Suprapubic skin (tissue), 4 donors: ENCODE measurements around the gene TRPV6. TPM values are rescaled to one million over a fixed set of nuclear protein-coding genes. Genes with fewer than 3 reads are reported as not detected.

ENCODE experiments used
- DNase-seq, 2 donors: peaks; one replicate each; pipeline ENCODE4 v3.0.0-alpha.2; 2019; ENCODE audit warnings: low spot score in 2 of 2
- H3K27ac ChIP-seq: fragments of 200-600 bp; sonication (generic); one replicate; pipeline ENCODE4 v1.5.1; 2019
- H3K27me3 ChIP-seq: fragments of 200-600 bp; sonication (generic); one replicate; pipeline ENCODE4 v1.5.1; 2019
- H3K36me3 ChIP-seq: fragments of 200-600 bp; sonication (generic); one replicate; pipeline ENCODE4 v1.5.1; 2019
- H3K4me1 ChIP-seq: fragments of 200-600 bp; sonication (generic); one replicate; pipeline ENCODE4 v1.5.1; 2019
- H3K4me3 ChIP-seq: fragments of 200-600 bp; sonication (generic); one replicate; pipeline ENCODE4 v1.5.1; 2019; ENCODE audit warnings: mild to moderate bottlenecking
- H3K9me3 ChIP-seq: fragments of 200-600 bp; sonication (generic); one replicate; pipeline ENCODE4 v1.5.1; 2019
- EP300 ChIP-seq: sonication (generic); formaldehyde crosslinking; IDR thresholded peaks from one replicate; pipeline ENCODE4 v1.6.1; 2017; ENCODE audit warnings: antibody characterized with exemption
- POLR2A ChIP-seq, 2 donors: fragments of 450-650 bp; IDR thresholded peaks; one replicate each; pipeline ENCODE4 v1.6.1; 2017; ENCODE audit warnings: antibody characterized with exemption in 2 of 2, mild to moderate bottlenecking in 2 of 2, moderate library complexity in 2 of 2
- POLR2AphosphoS5 ChIP-seq, 3 donors: sonication (generic); formaldehyde crosslinking; IDR thresholded peaks; one replicate each; pipeline ENCODE4 v1.6.1; 2017; ENCODE audit warnings: antibody characterized with exemption in 3 of 3
- WGBS: methylation state at CpG from one replicate; pipeline ENCODE4 v1.1.5; 2018; 5-methylcytosine and 5-hydroxymethylcytosine counted together
- total RNA-seq, 4 donors: library from RNA; depleted of rRNA; stranded (reverse); fragments of >200 nt; gene quantifications; one replicate each; pipeline ENCODE4 v1.1.0, GENCODE V29; 2016
- TF ChIP-seq, protein P1 (sequence below), 2 donors: fragments of 200-600 bp in 1 of 2; fragments of 450-650 bp in 1 of 2; sonication (generic) in 1 of 2; IDR thresholded peaks; one replicate each; pipeline ENCODE4 v1.5.1; 2016 to 2019; ENCODE audit warnings: antibody characterized with exemption in 2 of 2, mild to moderate bottlenecking in 1 of 2, moderate library complexity in 1 of 2

The TRPV6 gene
- total RNA-seq, 4 donors from 2014 or later, result 7.5 to 34.8 (median 15.0) TPM

DNA sequence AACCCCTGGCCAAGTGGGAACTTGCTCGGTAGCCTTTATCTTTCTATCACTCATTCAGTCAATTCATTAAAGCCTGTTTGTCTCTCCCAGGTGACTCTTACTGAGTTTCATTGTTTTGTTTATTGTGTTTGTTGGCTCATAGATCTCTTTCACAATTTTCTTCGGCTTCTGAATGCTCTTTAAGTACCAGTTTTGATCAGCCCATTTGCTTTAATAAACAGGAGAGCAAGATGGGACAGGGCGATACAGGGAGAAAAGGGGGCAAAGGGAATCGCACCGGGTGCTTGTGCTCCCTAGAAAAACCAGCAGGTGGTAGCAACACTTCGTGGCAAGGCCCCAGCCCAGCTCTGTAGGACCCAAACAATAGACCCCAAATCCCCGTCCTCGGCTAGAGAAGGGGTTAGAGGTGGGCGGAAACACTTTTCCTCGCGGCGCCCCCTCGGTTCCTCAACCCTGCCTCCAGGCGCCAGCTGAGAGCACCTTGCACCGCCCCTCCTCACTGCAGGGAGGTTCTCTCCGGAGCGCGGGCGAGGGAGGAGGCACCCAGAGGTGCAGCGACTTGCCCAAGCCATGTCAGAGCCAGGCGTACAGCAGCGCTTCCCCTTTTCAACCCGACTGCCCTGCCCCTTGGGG is 31.7 kb downstream of the TRPV6 start:
- peak; percentile 83 to 85 for DNase-seq
- H3K4me1 ChIP-seq, result peaks cover 38% of the 10 kb centered on the region

DNA sequence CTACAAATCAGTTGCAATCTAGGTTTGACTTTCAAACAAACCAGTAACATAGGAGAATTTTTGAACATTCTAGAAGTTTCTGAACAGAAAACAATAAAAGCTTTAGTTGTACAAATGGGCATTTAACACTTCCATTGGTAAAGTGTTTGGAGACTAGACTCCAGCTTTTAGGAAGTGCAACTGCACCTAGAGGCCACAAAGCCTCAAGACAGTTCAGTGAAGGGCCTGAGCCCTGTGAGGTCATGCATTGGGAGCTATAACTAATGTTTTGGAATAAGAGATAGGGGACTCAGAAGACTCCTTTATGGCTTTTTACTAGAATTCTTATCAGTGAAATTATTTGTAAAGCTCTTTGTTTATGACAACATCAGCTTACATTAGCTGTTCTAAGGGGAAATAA is 33.6 kb downstream of the TRPV6 start:
- H3K27me3 ChIP-seq, result no peaks in the 10 kb centered on the region
- H3K36me3 ChIP-seq, result no peaks in the 10 kb centered on the region
- H3K4me1 ChIP-seq, result peaks cover 29% of the 10 kb centered on the region
- H3K9me3 ChIP-seq, result no peaks in the 10 kb centered on the region
- no peak for DNase-seq
- no peak overlapping the region for H3K27ac ChIP-seq
- no peak for TF ChIP-seq POLR2A (IDR thresholded peaks at IDR 0.05)
- TF ChIP-seq POLR2AphosphoS5 (IDR thresholded peaks at IDR 0.05), result no peak
- TF ChIP-seq, protein P1, sequence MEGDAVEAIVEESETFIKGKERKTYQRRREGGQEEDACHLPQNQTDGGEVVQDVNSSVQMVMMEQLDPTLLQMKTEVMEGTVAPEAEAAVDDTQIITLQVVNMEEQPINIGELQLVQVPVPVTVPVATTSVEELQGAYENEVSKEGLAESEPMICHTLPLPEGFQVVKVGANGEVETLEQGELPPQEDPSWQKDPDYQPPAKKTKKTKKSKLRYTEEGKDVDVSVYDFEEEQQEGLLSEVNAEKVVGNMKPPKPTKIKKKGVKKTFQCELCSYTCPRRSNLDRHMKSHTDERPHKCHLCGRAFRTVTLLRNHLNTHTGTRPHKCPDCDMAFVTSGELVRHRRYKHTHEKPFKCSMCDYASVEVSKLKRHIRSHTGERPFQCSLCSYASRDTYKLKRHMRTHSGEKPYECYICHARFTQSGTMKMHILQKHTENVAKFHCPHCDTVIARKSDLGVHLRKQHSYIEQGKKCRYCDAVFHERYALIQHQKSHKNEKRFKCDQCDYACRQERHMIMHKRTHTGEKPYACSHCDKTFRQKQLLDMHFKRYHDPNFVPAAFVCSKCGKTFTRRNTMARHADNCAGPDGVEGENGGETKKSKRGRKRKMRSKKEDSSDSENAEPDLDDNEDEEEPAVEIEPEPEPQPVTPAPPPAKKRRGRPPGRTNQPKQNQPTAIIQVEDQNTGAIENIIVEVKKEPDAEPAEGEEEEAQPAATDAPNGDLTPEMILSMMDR (IDR thresholded peaks at IDR 0.05), result no peak
- no peak for TF ChIP-seq EP300
- no peak overlapping the region for H3K4me3 ChIP-seq

More for the DNA sequence above, 31.7 kb downstream of the TRPV6 start:
- TF ChIP-seq, protein P1 (IDR thresholded peaks at IDR 0.05), result peak; percentile 60 to 78
- no peak for TF ChIP-seq POLR2A (IDR thresholded peaks at IDR 0.05)
- no peak for TF ChIP-seq EP300
- Histone ChIP-seq H3K27me3 (no peaks in the 10 kb centered on the region), H3K4me3 (peak overlapping the region; percentile 78), H3K36me3 (no peaks in the 10 kb centered on the region), H3K27ac (peak overlapping the region; percentile 92), H3K9me3 (no peaks in the 10 kb centered on the region)
- WGBS, result under 1% methylated on average over 14 of the region's 23 CpGs

DNA sequence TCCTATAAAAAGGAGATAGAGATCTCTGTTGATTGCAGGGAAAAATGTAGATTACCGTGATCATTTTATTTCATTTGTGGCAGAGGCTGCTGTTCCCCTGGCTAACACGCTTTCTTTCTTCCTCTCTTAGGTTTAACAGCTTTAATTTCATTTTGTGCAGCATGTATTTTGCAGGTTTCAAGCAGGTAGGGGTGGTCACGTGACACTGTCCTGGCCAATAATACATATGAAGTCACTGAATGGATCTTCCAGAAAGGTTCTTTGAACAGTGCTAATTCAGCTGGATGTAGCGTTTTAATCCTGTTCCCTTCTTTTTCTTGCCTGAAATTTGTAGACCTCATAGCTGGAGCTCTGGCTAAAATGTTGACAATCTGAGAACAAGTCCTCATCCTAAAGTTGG is 34.3 kb downstream of the TRPV6 start:
- 86% methylated on average over 4 of the region's 4 CpGs for WGBS
- Histone ChIP-seq H3K27me3 (no peaks in the 10 kb centered on the region), H3K27ac (no peak overlapping the region), H3K4me3 (no peak overlapping the region), H3K9me3 (no peaks in the 10 kb centered on the region), H3K36me3 (no peaks in the 10 kb centered on the region), H3K4me1 (peaks cover 22% of the 10 kb centered on the region)
- no peak for TF ChIP-seq EP300
- no peak for DNase-seq

DNA sequence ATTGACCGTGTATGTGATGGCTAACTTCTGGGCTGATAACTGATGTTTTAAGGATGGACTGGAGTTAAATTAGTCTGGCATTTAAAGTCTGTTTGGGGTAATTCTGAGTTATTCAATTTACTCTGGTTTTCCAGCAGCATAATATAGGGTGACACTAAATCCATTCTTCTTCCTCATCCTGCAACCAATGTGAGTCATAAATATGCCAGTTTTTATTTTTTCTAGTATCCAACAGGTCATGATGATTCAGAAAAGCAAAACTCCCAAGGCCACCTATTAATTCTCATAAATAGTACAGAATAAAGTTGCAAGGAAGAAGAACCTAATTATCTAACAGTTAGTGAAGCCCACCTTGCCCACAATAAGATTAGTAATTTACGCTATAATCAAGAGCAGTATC is 38.2 kb downstream of the TRPV6 start:
- no peaks in the 10 kb centered on the region for H3K9me3 ChIP-seq
- WGBS, result 85% methylated on average over 2 of the region's 2 CpGs
- DNase-seq, result no peak
- H3K4me1 ChIP-seq, result no peaks in the 10 kb centered on the region
- no peak overlapping the region for H3K27ac ChIP-seq
- H3K36me3 ChIP-seq, result no peaks in the 10 kb centered on the region
- no peak overlapping the region for H3K4me3 ChIP-seq
- H3K27me3 ChIP-seq, result no peaks in the 10 kb centered on the region
- TF ChIP-seq POLR2AphosphoS5 (IDR thresholded peaks at IDR 0.05), result no peak
- no peak for TF ChIP-seq POLR2A (IDR thresholded peaks at IDR 0.05)
- no peak for TF ChIP-seq EP300
- TF ChIP-seq, protein P1 (IDR thresholded peaks at IDR 0.05), result no peak

DNA sequence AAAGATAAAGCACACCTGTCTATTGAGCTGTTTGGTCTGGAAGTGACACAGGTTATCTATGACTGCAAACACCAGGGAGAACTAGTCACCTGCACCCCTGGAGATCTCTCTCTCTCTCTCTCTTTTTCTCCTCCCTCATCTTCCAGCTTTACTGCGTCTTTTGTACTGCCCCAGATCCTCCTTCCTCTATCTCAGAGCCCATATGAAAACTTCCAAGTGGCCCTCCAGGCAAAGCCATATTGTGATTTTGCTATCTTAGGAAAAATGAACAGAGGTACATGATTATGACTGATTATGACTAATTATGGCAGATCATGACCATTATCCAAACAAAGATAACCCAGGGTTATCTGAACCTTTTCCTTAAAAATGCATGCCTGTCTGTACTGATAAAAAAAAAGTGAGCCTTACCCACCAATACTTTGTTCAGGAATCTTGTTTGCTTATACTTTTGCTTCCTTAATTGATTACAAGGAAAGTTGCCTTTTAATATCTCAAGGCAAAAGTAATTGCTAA is 43.2 kb downstream of the TRPV6 start:
- H3K27me3 ChIP-seq, result no peaks in the 10 kb centered on the region
- DNase-seq, result no peak
- H3K4me3 ChIP-seq, result no peak overlapping the region
- WGBS, result 93% methylated on average over 1 of the region's 1 CpG
- no peaks in the 10 kb centered on the region for H3K9me3 ChIP-seq
- no peaks in the 10 kb centered on the region for H3K4me1 ChIP-seq
- no peak overlapping the region for H3K27ac ChIP-seq
- TF ChIP-seq EP300, result no peak
- TF ChIP-seq, protein P1 (IDR thresholded peaks at IDR 0.05), result no peak
- TF ChIP-seq POLR2A (IDR thresholded peaks at IDR 0.05), result no peak
- TF ChIP-seq POLR2AphosphoS5 (IDR thresholded peaks at IDR 0.05), result no peak
- no peaks in the 10 kb centered on the region for H3K36me3 ChIP-seq
